Activated T-cell treated with anti-CD3 and anti-CD28 coated beads for 1 hour (primary cell): ENCODE data around the gene RNF150.

Experiments used
- DNase-seq: peaks from one replicate; pipeline ENCODE4 v3.0.0-alpha.2; 2020; ENCODE audit warnings: low read depth

The RNF150 gene

DNA sequence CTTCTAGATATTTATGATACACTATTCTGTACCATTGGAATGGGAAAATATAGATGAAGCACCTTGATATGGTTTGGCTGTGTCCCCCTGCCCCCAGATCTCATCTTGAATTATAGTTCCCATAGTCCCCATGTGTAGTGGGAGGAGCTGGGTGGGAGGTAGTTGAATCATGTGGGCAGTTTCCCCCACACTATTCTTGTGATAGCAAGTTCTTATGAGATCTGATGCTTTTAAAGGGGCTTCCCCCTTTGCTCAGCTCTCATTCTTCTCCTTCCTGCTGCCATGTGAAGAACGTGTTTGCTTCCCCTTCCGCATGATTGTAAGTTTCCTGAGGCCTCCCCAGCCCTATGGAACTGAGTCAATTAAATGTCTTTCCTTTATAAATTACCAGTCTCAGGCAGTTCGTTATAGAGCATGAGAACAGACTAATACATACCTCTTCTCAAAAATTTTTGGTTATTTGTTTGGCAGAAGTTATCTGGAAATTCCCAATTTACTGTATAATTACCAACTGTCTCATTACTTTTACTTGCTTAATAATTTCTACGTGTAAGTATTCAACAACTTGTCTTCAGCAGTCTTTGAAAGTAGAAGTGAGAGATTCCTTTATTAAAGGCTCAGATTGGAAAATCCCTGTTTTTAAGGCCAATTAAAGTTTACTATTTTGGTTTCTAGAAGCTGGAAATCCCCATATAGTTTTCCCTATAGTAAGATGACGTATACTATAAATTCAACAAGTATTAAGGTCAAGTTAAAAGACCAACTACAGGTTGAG, 152.7 kb downstream of the RNF150 start:
- DNase-seq, result no peak

DNA sequence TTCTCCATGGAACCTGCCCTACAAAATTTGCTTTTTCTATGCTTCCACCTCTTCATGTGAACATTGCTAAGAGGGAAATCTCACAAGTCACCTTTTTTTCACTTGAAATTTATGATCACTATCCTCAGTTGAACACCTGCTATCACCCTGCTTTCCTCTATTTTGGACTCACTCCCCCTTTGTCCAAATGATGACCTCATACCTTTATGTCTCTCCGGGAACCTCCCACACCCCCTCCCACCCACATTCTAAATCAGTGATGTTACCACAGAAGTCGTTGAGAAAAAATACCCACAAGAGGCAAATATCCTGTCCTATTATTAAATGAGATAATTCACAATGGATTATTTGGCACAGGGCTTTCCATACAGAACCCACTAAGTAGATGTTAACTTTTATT, 156.5 kb downstream of the RNF150 start:
- no peak for DNase-seq

DNA sequence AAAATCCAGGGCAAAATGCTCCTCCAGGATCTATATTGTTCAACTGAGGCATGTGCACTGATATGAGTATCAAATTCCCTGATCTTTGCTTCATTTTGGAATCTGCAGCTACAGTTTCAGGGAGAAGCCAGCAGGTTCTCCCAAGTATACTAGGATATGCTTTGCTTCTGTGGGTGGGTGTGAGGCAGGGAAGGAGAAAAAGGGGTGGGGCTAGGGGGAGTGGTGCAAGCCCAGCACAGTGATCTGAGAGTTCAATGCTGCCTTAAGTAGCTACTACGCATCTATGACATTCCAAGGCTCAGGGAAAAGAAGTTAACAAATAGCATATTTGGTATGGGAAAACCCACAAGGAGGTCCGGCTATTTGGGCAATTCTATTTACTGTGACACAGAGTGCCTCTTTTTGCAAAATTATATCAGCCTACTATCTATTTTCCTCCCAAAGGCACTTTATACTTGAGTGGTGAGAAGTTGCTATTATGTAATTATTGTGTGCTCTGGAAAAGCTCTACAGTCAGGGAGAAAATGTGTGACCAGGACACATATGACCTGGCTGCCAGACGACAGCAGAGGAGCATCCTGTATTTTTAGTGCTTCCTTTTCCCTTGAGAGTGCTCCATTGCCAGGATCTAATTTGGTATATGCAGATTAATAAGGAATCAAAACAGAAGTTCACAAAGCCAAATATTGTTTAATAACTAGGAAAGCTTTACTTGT, 162.0 kb downstream of the RNF150 start:
- no peak for DNase-seq

DNA sequence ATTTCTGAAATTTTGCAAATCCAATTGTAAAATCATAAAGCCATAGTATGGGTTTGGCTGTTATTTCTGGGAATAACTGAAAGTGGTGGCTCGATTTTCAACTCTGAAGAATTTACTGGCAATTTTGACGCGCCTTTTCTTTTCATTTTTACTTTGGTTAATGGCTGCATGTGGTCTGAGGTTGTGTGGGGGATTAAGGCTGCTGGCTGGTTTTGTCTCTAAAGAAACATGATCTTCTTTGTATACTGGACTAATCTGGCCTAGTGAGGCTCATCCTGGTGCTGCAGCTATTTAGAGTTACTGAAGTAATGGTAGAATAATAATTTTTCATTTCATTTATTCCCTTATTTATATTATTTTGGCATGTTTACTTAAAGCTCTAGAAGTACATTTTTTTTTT, 164.0 kb downstream of the RNF150 start:
- DNase-seq, result no peak

DNA sequence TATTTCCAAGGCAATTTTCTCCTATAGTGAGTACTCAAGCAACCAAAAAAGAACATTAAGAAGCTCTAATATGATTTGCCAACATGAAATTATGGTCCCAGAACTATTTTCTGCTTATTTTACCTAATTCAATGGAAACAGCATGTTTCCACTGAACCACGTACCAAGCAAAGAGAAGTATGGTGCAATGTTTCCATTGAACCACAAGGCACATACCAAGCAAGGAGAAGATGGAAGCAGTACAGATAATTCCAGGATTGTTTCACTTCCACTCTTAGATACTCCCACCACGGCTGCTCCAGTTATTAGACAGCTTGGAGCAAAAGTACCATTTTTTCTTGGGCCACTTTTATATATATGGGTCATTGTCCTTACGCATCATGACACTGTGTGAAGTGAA, 164.9 kb downstream of the RNF150 start:
- no peak for DNase-seq

DNA sequence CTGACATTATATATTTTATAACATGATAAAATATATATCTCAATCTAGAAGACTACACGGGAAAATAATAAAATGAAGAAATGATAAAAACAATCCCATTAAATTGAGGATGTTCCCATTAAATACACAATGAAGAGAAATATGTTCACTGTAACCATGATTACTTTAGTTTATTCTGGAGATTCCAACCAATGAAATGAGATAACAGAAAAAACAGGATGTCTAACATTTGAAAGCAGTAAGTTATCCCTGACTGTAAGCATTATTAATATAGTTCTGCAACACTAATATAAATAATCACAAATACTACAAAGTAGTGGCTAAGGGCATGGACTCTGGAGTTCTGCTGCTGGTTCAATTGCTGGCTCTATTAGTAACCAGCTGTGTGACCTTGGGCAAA, 169.4 kb downstream of the RNF150 start:
- no peak for DNase-seq

DNA sequence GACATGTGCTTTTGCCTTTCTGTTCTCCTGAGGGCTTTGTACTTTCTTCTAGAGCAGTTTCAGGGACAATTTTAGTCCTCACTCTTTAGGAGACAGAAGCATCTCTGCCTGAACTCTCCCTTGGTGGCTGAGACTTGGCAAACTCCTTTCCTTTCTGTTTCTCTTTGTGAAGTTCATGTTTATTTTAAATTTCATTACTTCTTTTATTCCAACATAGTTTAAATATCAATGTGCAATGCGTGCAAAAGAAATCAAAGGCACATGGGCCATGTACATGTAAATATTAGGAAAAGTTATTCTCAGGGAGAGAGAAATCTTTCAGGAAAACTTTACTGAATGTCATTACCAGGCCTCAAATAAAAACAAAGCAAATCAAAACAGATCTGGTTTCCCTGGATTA, 177.6 kb downstream of the RNF150 start:
- DNase-seq, result no peak

DNA sequence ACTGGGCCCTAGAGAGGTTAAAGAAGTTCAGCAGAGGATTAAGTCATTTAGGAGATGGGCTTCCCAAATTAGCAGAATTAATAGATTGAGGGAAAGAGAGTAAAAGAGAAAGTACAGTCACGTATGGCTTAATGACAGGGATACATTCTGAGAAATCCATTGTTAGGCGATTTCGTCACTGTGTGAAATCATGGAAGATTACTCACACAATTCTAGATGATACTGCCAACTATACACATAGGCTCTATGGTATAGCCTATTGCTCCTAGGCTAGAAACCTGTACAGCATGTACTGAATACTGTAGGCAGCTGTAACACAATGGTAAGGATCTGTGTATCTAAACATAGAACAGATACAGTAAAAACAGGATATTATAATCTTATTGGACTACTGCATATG, 180.6 kb downstream of the RNF150 start:
- DNase-seq, result no peak

DNA sequence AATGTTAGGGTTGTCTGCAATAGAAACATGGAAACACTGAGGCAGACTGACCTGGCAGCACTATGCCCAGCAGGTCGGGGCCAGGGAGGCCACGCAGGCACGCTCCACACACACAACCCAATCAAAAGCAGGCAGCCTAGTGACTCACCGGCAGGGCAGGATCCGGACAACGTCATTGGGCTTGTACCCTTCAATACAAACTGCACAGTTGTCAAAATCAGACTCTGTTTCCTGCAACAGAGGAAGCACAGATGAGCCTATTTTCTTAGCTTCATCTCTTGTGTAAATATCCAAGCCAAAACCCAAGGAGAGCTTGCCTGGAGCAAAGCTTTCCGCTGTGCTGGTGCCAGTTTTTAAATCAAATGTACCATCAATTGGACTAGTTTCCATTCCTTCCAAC, 185.8 kb downstream of the RNF150 start:
- no peak for DNase-seq

DNA sequence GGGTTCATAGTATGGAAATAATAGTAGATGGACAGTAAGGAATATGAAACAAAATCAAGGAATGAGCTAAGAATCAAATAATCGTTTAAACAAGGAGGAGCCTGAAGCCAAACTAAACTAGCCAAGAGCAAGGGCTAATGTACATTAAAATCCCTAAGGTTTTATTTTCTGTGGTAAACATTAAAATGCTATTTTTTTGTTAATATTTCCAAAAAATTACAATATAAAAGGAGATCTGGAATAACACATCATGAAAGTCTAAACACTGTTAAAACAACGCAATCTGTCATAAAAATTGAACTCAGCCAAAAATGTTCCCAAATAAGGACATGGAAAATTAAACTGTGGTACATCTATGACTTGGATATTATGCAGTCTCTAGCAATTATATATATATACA, 188.2 kb downstream of the RNF150 start:
- no peak for DNase-seq

DNA sequence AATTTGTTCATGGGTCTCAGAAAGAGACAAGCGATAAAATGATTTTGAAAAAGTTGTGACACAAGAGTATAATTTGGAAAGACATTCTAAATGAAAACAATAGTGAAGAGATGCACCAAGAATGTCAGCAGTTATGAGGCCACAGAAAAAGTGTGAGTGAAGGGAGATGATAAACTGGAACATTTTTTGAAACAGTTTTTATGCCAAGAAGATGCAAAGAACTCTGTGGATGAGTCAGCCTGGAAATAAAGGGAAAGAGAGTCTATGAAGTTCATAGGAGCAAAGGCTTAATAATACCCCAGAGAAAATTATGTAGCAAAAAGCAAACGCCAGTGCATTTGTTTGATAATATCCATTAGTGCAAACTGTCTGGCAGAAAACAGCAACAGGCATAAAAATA, 188.7 kb downstream of the RNF150 start:
- no peak for DNase-seq

DNA sequence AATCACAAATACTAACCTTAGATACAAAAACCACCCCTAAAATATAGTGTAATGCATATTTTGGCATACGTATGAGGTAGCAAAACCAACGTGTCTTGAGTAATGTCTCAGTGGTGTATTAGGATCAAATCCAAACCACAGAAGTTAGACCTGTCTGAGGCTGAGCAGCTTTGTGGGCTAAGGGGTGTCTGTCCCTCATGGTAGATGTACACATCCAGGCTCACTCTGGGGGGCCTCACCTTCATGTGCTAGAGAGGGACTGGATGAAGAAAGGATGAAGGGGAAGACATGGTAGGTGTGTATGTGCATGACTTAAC, 189.1 kb downstream of the RNF150 start:
- no peak for DNase-seq

DNA sequence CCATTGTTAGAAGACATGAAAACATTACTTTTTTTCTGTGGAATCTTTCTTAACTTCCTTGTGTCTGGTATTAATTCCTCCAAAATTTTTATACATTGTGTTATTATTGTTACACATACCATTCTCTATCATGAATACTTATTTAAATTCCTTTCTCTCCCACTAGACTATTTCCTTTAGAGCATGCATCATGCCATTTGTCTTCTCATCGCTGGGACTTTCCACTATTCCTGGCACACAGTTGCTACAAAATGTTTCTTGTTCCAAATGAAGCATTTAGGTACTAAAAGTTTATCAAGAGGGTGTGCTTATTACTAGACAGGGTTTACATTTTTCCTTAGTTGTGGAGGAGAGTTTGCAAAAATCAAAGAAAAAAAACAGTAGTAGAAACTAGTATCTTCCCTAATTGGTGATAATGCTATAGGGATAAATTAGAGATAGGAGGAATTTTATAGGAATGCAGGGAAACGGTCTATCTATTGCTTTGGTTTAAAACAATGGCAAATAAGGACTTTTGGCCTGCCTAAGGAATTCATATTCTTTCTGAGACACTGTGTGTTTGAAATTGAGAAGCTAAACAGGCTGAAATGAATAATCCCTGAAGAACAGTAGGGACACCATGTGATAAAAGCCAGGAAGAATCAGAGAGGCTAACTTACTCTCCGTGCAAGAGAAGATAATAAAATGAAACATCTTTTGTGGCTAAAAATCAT, 189.6 kb downstream of the RNF150 start:
- DNase-seq, result no peak

DNA sequence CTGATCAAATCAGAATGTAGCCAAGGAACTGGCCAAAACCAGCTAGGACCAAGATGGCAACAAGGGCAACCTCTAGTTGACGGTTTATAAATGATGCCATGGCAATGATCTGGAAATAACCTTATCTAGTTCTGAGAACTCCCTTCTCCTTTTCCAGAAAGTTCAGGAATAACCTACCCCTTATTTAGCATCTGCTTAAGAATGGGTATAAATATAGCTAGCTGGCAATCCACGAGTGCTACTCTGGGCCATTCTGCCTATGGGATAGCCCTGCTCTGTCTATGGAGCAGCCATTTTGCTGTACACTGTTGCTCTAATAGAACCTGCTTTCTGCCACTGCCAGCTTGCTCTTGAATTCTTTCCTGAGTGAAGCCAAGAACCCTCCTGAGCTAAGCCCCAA, 192.7 kb downstream of the RNF150 start:
- DNase-seq, result no peak

DNA sequence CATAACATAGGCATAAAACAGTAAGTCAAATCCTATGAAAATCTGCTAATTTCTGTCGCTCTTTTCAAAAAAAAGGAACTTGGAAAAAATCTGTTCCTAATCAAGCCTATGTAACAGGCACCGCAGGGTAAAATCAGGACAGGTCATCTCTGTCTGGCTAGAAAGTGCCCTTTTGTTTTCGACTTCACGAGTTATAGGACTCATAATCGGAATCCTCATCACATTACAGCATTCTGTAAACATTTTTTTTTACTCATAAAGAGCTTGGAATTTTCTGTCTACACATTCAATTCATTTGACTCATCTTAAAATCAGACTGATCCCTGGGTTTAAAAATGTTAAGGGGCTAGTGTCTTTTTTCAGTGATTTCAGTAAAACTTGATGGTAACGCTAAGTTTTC, 195.4 kb downstream of the RNF150 start:
- no peak for DNase-seq

DNA sequence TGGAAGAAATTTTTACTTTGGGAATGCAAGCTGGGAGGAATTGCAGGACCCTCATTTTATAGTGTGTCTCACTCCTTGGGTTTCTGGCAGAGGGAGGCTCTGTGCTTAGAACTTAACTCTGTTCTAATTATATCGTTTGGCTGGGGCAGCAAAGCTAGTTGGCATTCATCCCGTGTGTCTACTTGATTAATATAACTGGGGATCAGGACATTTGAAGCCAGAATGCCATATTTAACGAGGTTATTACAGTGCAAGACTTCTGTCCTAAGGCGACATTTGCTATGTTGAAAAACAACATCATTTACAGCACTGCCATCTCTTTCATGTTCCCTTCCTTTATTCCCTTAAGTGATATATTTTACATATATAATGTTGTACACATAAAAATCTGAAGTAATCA, 198.0 kb downstream of the RNF150 start:
- no peak for DNase-seq

DNA sequence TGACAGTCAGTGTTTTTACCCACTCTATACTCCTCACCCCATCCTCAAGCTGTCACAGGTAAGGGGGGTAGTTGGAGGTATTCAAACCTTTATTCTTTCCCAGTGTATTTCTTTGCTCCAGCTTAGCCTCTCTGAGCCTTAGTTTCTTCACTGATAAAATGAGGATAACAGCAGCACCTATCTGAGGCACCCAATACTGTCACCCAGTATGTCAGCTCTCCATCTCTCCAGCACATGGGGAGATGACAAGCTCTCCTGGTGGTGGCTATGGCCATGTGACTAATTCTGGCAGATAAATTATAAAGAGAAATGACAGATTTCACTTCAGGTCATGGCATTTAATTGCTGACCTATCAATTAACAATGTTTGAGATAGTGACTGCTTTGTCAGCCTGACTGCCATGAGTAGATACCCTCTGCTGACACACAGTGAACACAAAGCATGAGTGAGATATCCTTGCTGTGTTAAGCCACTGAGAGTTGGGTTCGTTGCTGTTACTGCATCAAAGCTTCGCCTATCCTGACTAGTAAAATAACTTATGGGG, 200.7 kb downstream of the RNF150 start:
- no peak for DNase-seq

DNA sequence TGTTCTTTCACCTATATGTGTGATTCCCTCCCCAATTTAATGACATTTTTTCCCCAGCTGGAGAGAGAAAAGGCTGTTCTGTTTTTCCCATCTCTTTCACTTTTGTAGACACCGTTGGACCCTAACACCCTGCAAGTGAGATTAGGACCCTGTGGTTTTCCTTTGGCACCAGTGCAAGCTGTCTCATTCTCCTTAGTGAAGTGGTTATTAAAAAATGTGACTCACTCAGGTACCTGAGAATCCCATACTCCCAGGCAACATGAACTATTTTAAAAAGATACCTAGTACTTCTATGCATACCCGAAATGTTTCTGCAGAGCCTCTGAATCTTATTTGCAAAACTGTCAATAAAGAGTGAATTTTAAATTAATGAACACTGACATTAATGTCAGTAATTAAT, 201.4 kb downstream of the RNF150 start:
- DNase-seq, result no peak

DNA sequence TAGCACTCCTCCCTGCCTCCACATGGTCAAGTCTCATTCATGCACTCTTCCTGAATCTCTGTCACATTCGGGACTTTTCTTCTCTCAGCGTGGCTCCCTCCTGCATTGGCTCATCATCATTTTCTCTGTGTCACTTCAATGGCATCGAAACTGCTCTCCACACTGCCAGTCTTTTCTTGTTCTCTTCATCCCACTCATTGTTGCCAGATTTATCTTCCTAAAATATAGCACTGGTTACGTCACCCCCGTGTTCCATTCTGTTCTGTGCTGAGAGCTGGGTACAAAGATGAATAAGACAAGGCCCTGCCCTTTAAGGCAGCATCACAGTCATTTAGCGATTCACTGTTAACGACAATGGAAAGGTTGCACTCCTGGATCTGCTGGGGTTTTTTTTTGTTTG, 202.7 kb downstream of the RNF150 start:
- DNase-seq, result no peak

DNA sequence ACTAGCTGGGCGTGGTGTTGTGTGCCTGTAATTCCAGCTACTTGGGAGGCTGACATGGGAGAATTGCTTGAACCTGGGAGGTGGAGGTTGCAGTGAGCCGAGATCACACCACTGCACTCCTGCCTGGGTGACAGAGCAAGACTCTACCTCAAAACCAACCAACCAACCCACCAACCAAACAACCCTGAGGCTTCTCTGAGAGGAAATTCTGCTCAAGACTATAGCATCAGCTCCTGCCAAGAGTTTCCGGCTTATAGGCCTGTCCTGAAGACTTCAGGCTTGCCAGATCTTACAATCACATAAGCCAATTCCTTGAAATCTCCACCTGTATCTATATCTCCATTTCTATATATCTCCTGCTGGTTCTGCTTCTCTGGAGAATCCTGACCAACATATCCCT, 203.3 kb downstream of the RNF150 start:
- DNase-seq, result no peak

DNA sequence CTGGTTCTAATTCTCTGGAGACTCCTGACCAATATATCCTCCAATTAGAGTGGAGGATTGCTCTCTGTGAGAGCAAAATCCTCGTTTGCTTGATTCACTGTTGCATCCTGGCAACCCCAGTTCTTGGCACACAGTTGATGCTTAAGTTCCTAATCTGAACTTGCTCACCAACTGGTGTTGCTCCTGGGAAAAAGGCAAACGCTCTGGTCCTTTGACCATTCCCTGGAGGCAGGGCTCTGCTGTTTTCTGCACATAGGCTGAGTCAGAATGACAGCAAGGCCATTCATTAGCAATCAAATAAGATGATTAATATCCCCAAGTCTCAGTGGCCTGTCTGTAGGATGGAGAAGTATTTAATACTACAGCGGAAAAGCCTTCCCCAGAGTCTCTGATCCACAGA, 204.4 kb downstream of the RNF150 start:
- DNase-seq, result no peak

DNA sequence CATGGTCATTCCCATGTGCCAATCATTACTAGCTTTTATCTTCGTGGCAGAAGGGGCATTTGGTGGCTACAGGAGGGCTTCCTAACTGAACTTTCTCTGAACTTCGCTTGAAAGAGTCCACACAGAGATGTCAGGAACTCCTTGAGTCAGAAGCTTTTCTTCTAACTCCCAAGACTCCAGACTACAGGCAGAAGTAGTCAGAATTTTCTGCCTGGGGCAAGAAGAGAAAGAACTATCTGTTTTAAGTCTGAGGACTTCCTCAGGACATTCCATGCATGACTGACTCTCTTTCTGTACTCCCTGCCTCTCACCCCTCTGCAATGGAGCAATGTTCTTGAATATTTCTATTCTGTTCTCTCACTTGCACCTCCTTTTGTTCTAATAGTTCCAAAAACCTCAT, 206.6 kb downstream of the RNF150 start:
- DNase-seq, result no peak

DNA sequence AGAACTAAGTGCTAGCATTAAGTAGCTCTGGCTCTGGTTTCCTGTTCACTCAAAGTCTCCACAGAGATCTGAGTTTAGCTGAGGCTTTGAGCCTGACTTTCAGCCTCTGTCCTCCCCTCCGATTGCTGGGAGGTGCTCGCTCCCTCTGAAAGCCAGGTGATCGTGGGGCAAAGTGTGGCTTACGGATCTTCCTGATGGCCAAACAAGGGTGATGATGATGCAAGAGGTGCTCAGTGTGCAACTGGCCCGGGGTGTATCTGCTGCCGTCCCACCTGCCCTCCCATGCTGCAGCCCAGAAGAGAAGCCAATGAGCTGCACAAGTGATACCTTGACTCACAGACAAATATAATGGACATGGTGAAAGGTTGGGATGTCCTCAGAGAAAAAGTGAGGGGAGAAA, 207.9 kb downstream of the RNF150 start:
- no peak for DNase-seq
